Chondrocyte (in vitro differentiated cells): ENCODE measurements around the gene SYNGR4. TPM values are rescaled to one million over a fixed set of nuclear protein-coding genes. Genes with fewer than 3 reads are reported as not detected.

Experiments
- DNase-seq: peaks from one replicate; pipeline ENCODE4 v3.0.0; 2021; ENCODE audit warnings: mixed read lengths, low spot score
- H3K27ac Mint-ChIP-seq: one replicate; pipeline ENCODE4 v1.8.0; 2021; ENCODE audit warnings: mild to moderate bottlenecking, moderate library complexity, mixed read lengths; ENCODE audit not compliant: unreplicated experiment
- H3K27me3 Mint-ChIP-seq: 2 replicates; pipeline ENCODE4 v1.8.0; 2021; ENCODE audit warnings: low read depth, mixed read lengths
- H3K36me3 Mint-ChIP-seq: 2 replicates; pipeline ENCODE4 v1.8.0; 2021; ENCODE audit warnings: low read depth, mixed read lengths
- H3K4me1 Mint-ChIP-seq: 2 replicates; pipeline ENCODE4 v1.8.0; 2021; ENCODE audit warnings: low read depth, mild to moderate bottlenecking, mixed read lengths
- H3K4me3 Mint-ChIP-seq: one replicate; pipeline ENCODE4 v1.8.0; 2021; ENCODE audit warnings: mild to moderate bottlenecking, moderate library complexity, mixed read lengths; ENCODE audit not compliant: unreplicated experiment
- H3K9me3 Mint-ChIP-seq: 2 replicates; pipeline ENCODE4 v1.8.0; 2021; ENCODE audit warnings: low read depth, mixed read lengths
- CTCF ChIP-seq: fragments of 200-600 bp; sonication (generic); IDR thresholded peaks from 2 replicates; pipeline ENCODE4 v1.5.0; 2021; ENCODE audit warnings: antibody characterized with exemption, mild to moderate bottlenecking, moderate library complexity
- total RNA-seq: library from RNA; stranded (reverse); gene quantifications from 3 replicates; pipeline ENCODE4 v1.2.1, GENCODE V29; 2021

Gene SYNGR4
- total RNA-seq, 1 donor from 2014 or later, result not detected

GRCh38 chr19:48419158-48419920, 55.2 kb downstream of the SYNGR4 start:
- Mint-ChIP-seq H3K27ac (no peak overlapping the region), H3K27me3 (no peaks in the 10 kb centered on the region), H3K4me3 (no peak overlapping the region), H3K4me1 (peaks cover 13% of the 10 kb centered on the region), H3K36me3 (peaks cover 3% of the 10 kb centered on the region), H3K9me3 (no peaks in the 10 kb centered on the region)
- TF ChIP-seq CTCF, result no peak
- DNase-seq, result no peak

GRCh38 chr19:48421548-48421947, 57.4 kb downstream of the SYNGR4 start:
- H3K9me3 Mint-ChIP-seq, result no peaks in the 10 kb centered on the region
- DNase-seq, result no peak

GRCh38 chr19:48424694-48425219, 60.6 kb downstream of the SYNGR4 start:
- H3K9me3 Mint-ChIP-seq, result no peaks in the 10 kb centered on the region
- peaks cover 3% of the 10 kb centered on the region for H3K36me3 Mint-ChIP-seq
- peak overlapping the region; percentile 72 for H3K4me3 Mint-ChIP-seq
- DNase-seq, result no peak
- H3K27me3 Mint-ChIP-seq, result no peaks in the 10 kb centered on the region
- no peak for TF ChIP-seq CTCF
- peak overlapping the region; percentile 99 for H3K27ac Mint-ChIP-seq
- H3K4me1 Mint-ChIP-seq, result peaks cover 14% of the 10 kb centered on the region

More at GRCh38 chr19:48421548-48421947, 57.4 kb downstream of the SYNGR4 start:
- no peak overlapping the region for H3K27ac Mint-ChIP-seq
- no peak overlapping the region for H3K4me3 Mint-ChIP-seq
- H3K4me1 Mint-ChIP-seq, result peaks cover 21% of the 10 kb centered on the region
- no peaks in the 10 kb centered on the region for H3K27me3 Mint-ChIP-seq
- peaks cover 3% of the 10 kb centered on the region for H3K36me3 Mint-ChIP-seq
- no peak for TF ChIP-seq CTCF

Other genes starting within 250 kb of the SYNGR4 start
- gene LIG1, start 194.0 kb upstream of the SYNGR4 start, total RNA-seq, result 12.1 to 24.7 TPM (median 17.0 TPM) in 3 replicates
- gene ZSWIM9, start 193.7 kb upstream of the SYNGR4 start, total RNA-seq, result 5.0 to 5.9 TPM (median 5.6 TPM) in 3 replicates
- 19.8 to 29.5 TPM (median 23.3 TPM) in 3 replicates for gene CARD8, start 108.5 kb upstream of the SYNGR4 start, total RNA-seq
- 0.27 to 0.97 TPM (median 0.87 TPM) in 3 replicates for gene ZNF114, start 94.3 kb upstream of the SYNGR4 start, total RNA-seq
- gene EMP3, start 38.8 kb upstream of the SYNGR4 start, total RNA-seq, result 257 to 284 TPM (median 277 TPM) in 3 replicates
- gene TMEM143, start 427 bp upstream of the SYNGR4 start, total RNA-seq, result 5.4 to 14.0 TPM (median 10.1 TPM) in 3 replicates
- 251 to 261 TPM (median 251 TPM) in 3 replicates for gene KDELR1, start 27.2 kb downstream of the SYNGR4 start, total RNA-seq
- 2.4 to 5.1 TPM (median 4.9 TPM) in 3 replicates for gene GRIN2D, start 29.3 kb downstream of the SYNGR4 start, total RNA-seq
- 20.7 to 31.8 TPM (median 23.6 TPM) in 3 replicates for gene GRWD1, start 81.6 kb downstream of the SYNGR4 start, total RNA-seq
- 0.90 to 1.1 TPM (median 0.95 TPM) in 3 replicates for gene KCNJ14, start 91.2 kb downstream of the SYNGR4 start, total RNA-seq
- 68.7 to 76.7 TPM (median 69.9 TPM) in 3 replicates for gene CYTH2, start 105.0 kb downstream of the SYNGR4 start, total RNA-seq
- 0.48 to 0.67 TPM (median 0.54 TPM) in 3 replicates for gene LMTK3, start 147.5 kb downstream of the SYNGR4 start, total RNA-seq
- gene SULT2B1, start 187.8 kb downstream of the SYNGR4 start, total RNA-seq, result 0.22 TPM in 1 of 3 replicates, not detected in the others
- not detected in 3 replicates for gene SPACA4, start 242.4 kb downstream of the SYNGR4 start, total RNA-seq